GM19468 (cell line): Measurements from ENCODE around the gene COMMD2.

Source experiments
- ATAC-seq: cut with Tn5 transposase; IDR thresholded peaks from one replicate; pipeline ENCODE4 v1.9.1; 2021; ENCODE audit warnings: mild to moderate bottlenecking, moderate library complexity, moderate number of reproducible peaks; ENCODE audit not compliant: unreplicated experiment; ENCODE audit errors: extremely low read depth

The COMMD2 gene

GRCh38 chr3:149765762-149766334 lies 13.6 kb upstream of the COMMD2 start:
- ATAC-seq = no peak

- no peak for ATAC-seq
These were observed 12.0 kb upstream of the COMMD2 start for GRCh38 chr3:149764302-149764701.

GRCh38 chr3:149763565-149764195 lies 11.4 kb upstream of the COMMD2 start:
- no peak for ATAC-seq

GRCh38 chr3:149753717-149754116 lies 1.4 kb upstream of the COMMD2 start:
- no peak for ATAC-seq

- no peak for ATAC-seq
These were observed 473 bp upstream of the COMMD2 start for GRCh38 chr3:149752788-149753136.

GRCh38 chr3:149751551-149751950 lies 738 bp downstream of the COMMD2 start:
- no peak for ATAC-seq

GRCh38 chr3:149744606-149745005 lies 7.7 kb downstream of the COMMD2 start:
- no peak for ATAC-seq

GRCh38 chr3:149744151-149744550 lies 8.1 kb downstream of the COMMD2 start:
- no peak for ATAC-seq

- ATAC-seq = no peak
These were observed 12.9 kb downstream of the COMMD2 start for GRCh38 chr3:149739396-149739795.

- no peak for ATAC-seq
These were observed 13.4 kb downstream of the COMMD2 start for GRCh38 chr3:149738876-149739275.

GRCh38 chr3:149736953-149737205 lies 15.4 kb downstream of the COMMD2 start:
- ATAC-seq = no peak

GRCh38 chr3:149736175-149736952 lies 15.9 kb downstream of the COMMD2 start:
- no peak for ATAC-seq

GRCh38 chr3:149732234-149732633 lies 20.1 kb downstream of the COMMD2 start:
- ATAC-seq = no peak

- ATAC-seq = no peak
These were observed 24.6 kb downstream of the COMMD2 start for GRCh38 chr3:149727656-149728055.

GRCh38 chr3:149726716-149727407 lies 25.4 kb downstream of the COMMD2 start:
- peak; percentile 85 for ATAC-seq

- no peak for ATAC-seq
These were observed 28.5 kb downstream of the COMMD2 start for GRCh38 chr3:149723781-149724180.

GRCh38 chr3:149720918-149721317 lies 31.4 kb downstream of the COMMD2 start:
- no peak for ATAC-seq

- ATAC-seq = no peak
These were observed 34.8 kb downstream of the COMMD2 start for GRCh38 chr3:149717391-149718056.

GRCh38 chr3:149716984-149717383 lies 35.3 kb downstream of the COMMD2 start:
- no peak for ATAC-seq

- no peak for ATAC-seq
These were observed 37.0 kb downstream of the COMMD2 start for GRCh38 chr3:149715247-149715646.
